Lung (tissue), 12 donors: Measurements from ENCODE around the gene NOS1. TPM values are rescaled to one million over a fixed set of nuclear protein-coding genes. Genes with fewer than 3 reads are reported as not detected.

Source experiments
- ATAC-seq: fragments of 200-7000 bp; cut with Tn5 transposase; one replicate; pipeline ENCODE4 v1.9.1; 2020; ENCODE audit warnings: moderate number of reproducible peaks; ENCODE audit not compliant: insufficient read depth, low FRiP score
- DNase-seq, 3 donors: peaks; one replicate each; pipeline ENCODE4 v3.0.0-alpha.2; 2013 to 2017
- H3K27ac ChIP-seq, 2 donors: one replicate each; pipeline ENCODE4 v1.5.1; 2013; ENCODE audit warnings: mild to moderate bottlenecking in 2 of 2, moderate library complexity in 2 of 2, control low read depth in 1 of 2, inconsistent platforms in 1 of 2, low read depth in 1 of 2, low read length in 1 of 2
- H3K27me3 ChIP-seq, 3 donors: one replicate each; pipeline ENCODE4 v1.5.1; 2013; ENCODE audit warnings: low read length in 2 of 3; ENCODE audit not compliant: control insufficient read depth in 3 of 3, insufficient read depth in 3 of 3
- H3K36me3 ChIP-seq, 4 donors: one replicate each; pipeline ENCODE4 v1.5.1; 2013; ENCODE audit warnings: low read length in 4 of 4, mild to moderate bottlenecking in 1 of 4, moderate library complexity in 1 of 4; ENCODE audit not compliant: control insufficient read depth in 4 of 4, insufficient read depth in 4 of 4
- H3K4me1 ChIP-seq, 5 donors: one replicate each; pipeline ENCODE4 v1.5.1; 2013; ENCODE audit warnings: low read length in 5 of 5, mild to moderate bottlenecking in 2 of 5, moderate library complexity in 1 of 5; ENCODE audit not compliant: control insufficient read depth in 5 of 5, insufficient read depth in 5 of 5
- H3K4me3 ChIP-seq: one replicate; pipeline ENCODE4 v1.5.1; 2013; ENCODE audit warnings: mild to moderate bottlenecking, control low read depth, moderate library complexity
- H3K9ac ChIP-seq, 2 donors: one replicate each; pipeline ENCODE4 v1.5.1; 2013; ENCODE audit warnings: low read length in 2 of 2, control low read depth in 1 of 2; ENCODE audit not compliant: insufficient read depth in 1 of 2
- H3K9me3 ChIP-seq, 4 donors: one replicate each; pipeline ENCODE4 v1.5.1; 2013; ENCODE audit warnings: low read length in 3 of 4, mild to moderate bottlenecking in 1 of 4, moderate library complexity in 1 of 4; ENCODE audit not compliant: control insufficient read depth in 4 of 4, insufficient read depth in 3 of 4
- WGBS, 2 donors: extraction: QIAGEN DNeasy Blood & Tissue Kit; methylation state at CpG; one replicate each; pipeline ENCODE4 v1.1.7; 2013; 5-methylcytosine and 5-hydroxymethylcytosine counted together
- polyA plus RNA-seq, 2 donors: library from polyadenylated mRNA; stranded (reverse); fragments of 200-250 nt; gene quantifications; one replicate each; pipeline ENCODE4 v1.2.1, GENCODE V29; 2013
- total RNA-seq, 2 donors: library from RNA; depleted of rRNA in 1 of 2; stranded (reverse); fragments of >200 nt in 1 of 2; gene quantifications; one replicate each; pipeline ENCODE4 v1.2.1, GENCODE V29; 2014 to 2021
- TF ChIP-seq, protein P1 (sequence below): IDR thresholded peaks from 2 replicates; pipeline ENCODE4 v1.5.1; 2012; ENCODE audit warnings: mild to moderate bottlenecking; ENCODE audit errors: control extremely low read depth, extremely low read depth
- donor health status: control.
- donor health status: control.
- donor health status: Bipolar disorder and iron deficiency.
- donor health status: healthy.
- donor health status: DM: yes; HTN: yes; CAD: no.

Gene NOS1
- total and polyA plus RNA-seq, 4 donors, result 0.25 to 2.4 (median 0.74) TPM

DNA sequence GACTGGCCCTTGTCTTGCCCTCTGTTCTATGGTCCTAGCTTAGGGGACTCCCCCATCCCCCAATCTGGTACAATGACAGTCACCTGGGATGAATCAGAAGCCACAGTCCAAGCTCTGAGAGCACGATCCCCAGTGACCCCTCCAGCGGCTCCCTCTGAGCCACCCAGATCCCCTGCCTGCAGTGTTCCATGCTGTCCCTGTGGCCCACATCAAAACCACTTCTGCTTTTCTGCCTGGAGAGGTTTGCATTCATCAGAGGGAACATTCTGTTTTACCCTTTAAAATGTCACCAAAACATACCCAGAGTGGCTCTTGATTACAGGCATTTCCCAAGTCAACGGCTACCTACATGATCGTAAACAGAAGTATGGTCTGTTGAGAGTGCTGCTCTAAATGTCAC is 47.5 kb downstream of the NOS1 start:
- Histone ChIP-seq H3K9ac (no peak overlapping the region), H3K27me3 (no peaks in the 10 kb centered on the region), H3K27ac (no peak overlapping the region), H3K4me3 (no peak overlapping the region), H3K9me3 (peaks cover 0 to 8% (median 0%) of the 10 kb centered on the region in 4 donors), H3K36me3 (no peaks in the 10 kb centered on the region), H3K4me1 (no peaks in the 10 kb centered on the region)
- TF ChIP-seq, protein P1, sequence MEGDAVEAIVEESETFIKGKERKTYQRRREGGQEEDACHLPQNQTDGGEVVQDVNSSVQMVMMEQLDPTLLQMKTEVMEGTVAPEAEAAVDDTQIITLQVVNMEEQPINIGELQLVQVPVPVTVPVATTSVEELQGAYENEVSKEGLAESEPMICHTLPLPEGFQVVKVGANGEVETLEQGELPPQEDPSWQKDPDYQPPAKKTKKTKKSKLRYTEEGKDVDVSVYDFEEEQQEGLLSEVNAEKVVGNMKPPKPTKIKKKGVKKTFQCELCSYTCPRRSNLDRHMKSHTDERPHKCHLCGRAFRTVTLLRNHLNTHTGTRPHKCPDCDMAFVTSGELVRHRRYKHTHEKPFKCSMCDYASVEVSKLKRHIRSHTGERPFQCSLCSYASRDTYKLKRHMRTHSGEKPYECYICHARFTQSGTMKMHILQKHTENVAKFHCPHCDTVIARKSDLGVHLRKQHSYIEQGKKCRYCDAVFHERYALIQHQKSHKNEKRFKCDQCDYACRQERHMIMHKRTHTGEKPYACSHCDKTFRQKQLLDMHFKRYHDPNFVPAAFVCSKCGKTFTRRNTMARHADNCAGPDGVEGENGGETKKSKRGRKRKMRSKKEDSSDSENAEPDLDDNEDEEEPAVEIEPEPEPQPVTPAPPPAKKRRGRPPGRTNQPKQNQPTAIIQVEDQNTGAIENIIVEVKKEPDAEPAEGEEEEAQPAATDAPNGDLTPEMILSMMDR, result no peak
- ATAC-seq, result no peak
- DNase-seq, result no peak
- 23 to 36% methylated on average over 4 of the region's 4 CpGs for WGBS, 2 donors

DNA sequence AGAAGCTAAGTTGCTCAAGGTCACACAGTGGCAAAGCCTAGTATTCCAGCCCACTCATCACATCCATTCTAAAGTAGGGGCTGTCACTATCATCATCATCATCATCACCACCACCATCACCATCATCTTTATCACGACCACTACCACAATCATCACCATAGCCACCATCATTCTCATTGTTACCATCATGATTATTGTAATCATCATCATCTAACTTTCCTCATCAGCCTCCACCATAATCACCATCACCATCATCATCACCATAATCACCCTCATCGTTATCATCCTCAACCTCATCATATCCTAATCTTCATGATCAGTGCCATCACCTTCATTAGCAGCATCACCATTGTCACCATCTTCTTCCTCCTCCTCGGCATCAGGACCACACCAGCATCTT is 48.7 kb downstream of the NOS1 start:
- Histone ChIP-seq H3K9me3 (peaks cover 0 to 8% (median 0%) of the 10 kb centered on the region in 4 donors), H3K36me3 (no peaks in the 10 kb centered on the region), H3K27me3 (no peaks in the 10 kb centered on the region), H3K4me1 (no peaks in the 10 kb centered on the region), H3K9ac (no peak overlapping the region), H3K27ac (no peak overlapping the region), H3K4me3 (no peak overlapping the region)
- no peak for ATAC-seq
- TF ChIP-seq, protein P1, result no peak
- no peak for DNase-seq
- 84 to 85% methylated on average over 3 of the region's 3 CpGs for WGBS, 2 donors

DNA sequence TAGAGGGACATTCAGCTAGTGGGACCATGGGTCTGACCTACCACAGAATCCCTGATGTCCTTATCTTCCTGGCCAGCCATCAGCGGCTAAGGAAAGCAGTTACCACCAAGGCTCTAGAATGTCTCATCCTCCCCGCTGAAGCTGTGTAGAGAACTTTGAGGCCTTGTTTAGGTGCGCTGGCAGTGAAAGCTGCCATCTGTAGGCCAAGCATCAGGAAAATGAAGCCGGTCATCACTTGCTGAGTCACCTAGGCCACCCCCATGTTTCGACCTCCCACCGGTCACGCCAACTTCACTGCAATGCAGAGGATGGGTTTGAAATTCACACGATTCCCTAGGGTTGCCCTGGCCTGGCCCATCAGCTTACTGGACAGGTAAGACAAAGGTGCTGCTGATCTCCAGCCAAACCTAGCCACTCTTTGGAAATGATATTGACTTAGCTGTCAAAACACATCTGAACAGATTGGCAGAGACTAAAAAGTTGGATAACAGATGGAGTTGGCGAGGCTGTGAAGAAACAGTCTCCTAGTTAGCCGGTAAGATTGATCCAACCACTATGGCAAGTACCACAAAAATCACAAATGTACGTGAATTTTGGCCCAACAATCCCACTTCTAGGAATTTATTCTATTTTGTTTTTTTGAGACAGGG is 52.0 kb downstream of the NOS1 start:
- H3K36me3 ChIP-seq, result no peaks in the 10 kb centered on the region
- DNase-seq (no peak), ATAC-seq (no peak)
- no peaks in the 10 kb centered on the region for H3K4me1 ChIP-seq
- H3K27ac ChIP-seq, result no peak overlapping the region
- WGBS, 2 donors, result 91 to 95% methylated on average over 11 of the region's 11 CpGs
- no peaks in the 10 kb centered on the region for H3K27me3 ChIP-seq
- H3K4me3 ChIP-seq, result no peak overlapping the region
- TF ChIP-seq, protein P1, result no peak
- peaks cover 0 to 3% (median 0%) of the 10 kb centered on the region in 4 donors for H3K9me3 ChIP-seq
- no peak overlapping the region for H3K9ac ChIP-seq

DNA sequence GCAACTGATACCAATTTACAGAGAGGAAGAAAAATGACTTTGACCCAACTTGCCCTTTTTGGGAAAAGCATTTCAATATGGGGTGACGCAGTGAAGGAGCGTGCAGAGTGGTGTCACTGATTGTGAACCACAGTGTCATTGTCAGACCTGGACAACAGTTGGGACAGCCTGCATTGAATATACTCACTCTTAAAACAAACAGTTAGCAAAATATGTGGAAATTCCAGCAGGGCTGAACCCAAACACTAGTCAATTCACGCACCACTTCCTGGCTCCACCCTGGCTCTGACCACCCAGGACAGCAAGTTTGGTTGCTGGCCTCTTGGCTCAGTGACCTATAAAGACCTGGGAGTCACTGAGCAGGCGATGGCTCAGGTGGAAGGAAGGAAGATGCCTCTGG is 61.3 kb downstream of the NOS1 start:
- 52 to 64% methylated on average over 4 of the region's 4 CpGs for WGBS, 2 donors
- no peak for ATAC-seq
- H3K9ac ChIP-seq, result no peak overlapping the region

More for the DNA sequence above, 61.3 kb downstream of the NOS1 start:
- DNase-seq, result no peak
- TF ChIP-seq, protein P1, result no peak
- Histone ChIP-seq H3K4me3 (no peak overlapping the region), H3K9me3 (peaks cover 0 to 2% (median 0%) of the 10 kb centered on the region in 4 donors), H3K27me3 (no peaks in the 10 kb centered on the region), H3K4me1 (no peaks in the 10 kb centered on the region), H3K36me3 (no peaks in the 10 kb centered on the region), H3K27ac (no peak overlapping the region)
